HepG2 (cell line): Measurements from ENCODE around the gene MAPRE3. TPM values are rescaled to one million over a fixed set of nuclear protein-coding genes. Genes with fewer than 3 reads are reported as not detected.

Experiments
- CBX5 ChIP-seq: sonication (generic); formaldehyde crosslinking; IDR thresholded peaks from 2 replicates; pipeline ENCODE4 v1.4.0; 2020; ENCODE audit warnings: missing genetic modification reagents, borderline replicate concordance
- CTCF ChIP-seq: sonication (generic); formaldehyde crosslinking; IDR thresholded peaks from 2 replicates; pipeline ENCODE4 v1.5.0; 2020; ENCODE audit warnings: mild to moderate bottlenecking, missing genetic modification reagents, moderate library complexity
- E2F2 ChIP-seq: sonication (generic); formaldehyde crosslinking; IDR thresholded peaks from 2 replicates; pipeline ENCODE4 v1.4.0; 2020; ENCODE audit warnings: missing genetic modification reagents, borderline replicate concordance
- HMG20A ChIP-seq: IDR thresholded peaks from 2 replicates; pipeline ENCODE4 v1.6.1; 2016; ENCODE audit warnings: borderline replicate concordance
- PLRG1 ChIP-seq: fragments of 450-650 bp; conservative IDR thresholded peaks from 2 replicates; pipeline ENCODE4 v1.6.1; 2016
- RBAK ChIP-seq: sonication (generic); formaldehyde crosslinking; IDR thresholded peaks from 2 replicates; pipeline ENCODE4 v1.5.1; 2020; ENCODE audit warnings: mild to moderate bottlenecking, missing genetic modification reagents
- ZBTB33 ChIP-seq: sonication (generic); formaldehyde crosslinking; IDR thresholded peaks from 2 replicates; pipeline ENCODE4 v1.4.0; 2020; ENCODE audit warnings: missing genetic modification reagents
- ZFX ChIP-seq: sonication (generic); formaldehyde crosslinking; IDR thresholded peaks from 2 replicates; pipeline ENCODE4 v1.4.0; 2020; ENCODE audit warnings: mild to moderate bottlenecking, low read depth, missing genetic modification reagents, moderate library complexity
- ZNF224 ChIP-seq: sonication (generic); formaldehyde crosslinking; IDR thresholded peaks from 2 replicates; pipeline ENCODE4 v1.5.0; 2020; ENCODE audit warnings: mild to moderate bottlenecking, missing genetic modification reagents
- polyA plus RNA-seq, 8 experiments: library from polyadenylated mRNA; depleted of rRNA in 3 of 8; stranded (reverse) in 7 of 8; unstranded in 1 of 8; fragments of >200 nt; fragmentation: Illumina TruSeq in 4 of 8; extraction: Trizol in 4 of 8; gene quantifications; 2 replicates each; pipeline versions ENCODE4 v1.2.1 to v1.2.3, GENCODE V29; 2011 to 2016; ENCODE audit warnings: low read depth in 4 of 8, missing spikeins in 1 of 8, mixed read lengths in 1 of 8; ENCODE audit not compliant: insufficient read depth in 1 of 8
- total RNA-seq, 5 experiments: library from RNA; depleted of rRNA; stranded (reverse); fragments of >200 nt; fragmentation: Illumina TruSeq; extraction: Trizol; gene quantifications; 2 replicates each; pipeline ENCODE4 v1.2.3, GENCODE V29; 2016; ENCODE audit warnings: low read depth in 1 of 5
- TF ChIP-seq, protein P1 (sequence below): IDR thresholded peaks from 2 replicates; pipeline ENCODE4 v1.6.1; 2016; ENCODE audit warnings: low read depth, control low read depth
- TF ChIP-seq, protein P2 (sequence below): sonication (generic); formaldehyde crosslinking; IDR thresholded peaks from 2 replicates; pipeline ENCODE4 v1.4.0; 2020; ENCODE audit warnings: missing genetic modification reagents, borderline replicate concordance
- TF ChIP-seq, protein P3 (sequence below): sonication (generic); formaldehyde crosslinking; IDR thresholded peaks from 2 replicates; pipeline ENCODE4 v1.4.0; 2020; ENCODE audit warnings: missing genetic modification reagents

The MAPRE3 gene
- total and polyA plus RNA-seq, 2 of the 13 experiments (the other 11 are each of a cell fraction or from before 2014, with no cell fraction given): 0.31 to 0.91 TPM

- TF ChIP-seq, protein P1, sequence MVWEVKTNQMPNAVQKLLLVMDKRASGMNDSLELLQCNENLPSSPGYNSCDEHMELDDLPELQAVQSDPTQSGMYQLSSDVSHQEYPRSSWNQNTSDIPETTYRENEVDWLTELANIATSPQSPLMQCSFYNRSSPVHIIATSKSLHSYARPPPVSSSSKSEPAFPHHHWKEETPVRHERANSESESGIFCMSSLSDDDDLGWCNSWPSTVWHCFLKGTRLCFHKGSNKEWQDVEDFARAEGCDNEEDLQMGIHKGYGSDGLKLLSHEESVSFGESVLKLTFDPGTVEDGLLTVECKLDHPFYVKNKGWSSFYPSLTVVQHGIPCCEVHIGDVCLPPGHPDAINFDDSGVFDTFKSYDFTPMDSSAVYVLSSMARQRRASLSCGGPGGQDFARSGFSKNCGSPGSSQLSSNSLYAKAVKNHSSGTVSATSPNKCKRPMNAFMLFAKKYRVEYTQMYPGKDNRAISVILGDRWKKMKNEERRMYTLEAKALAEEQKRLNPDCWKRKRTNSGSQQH (CRISPR knock-in tag): no peak
- peak; percentile 78; the same call in 1 of the 2 replicates for TF ChIP-seq CBX5
- TF ChIP-seq E2F2 (CRISPR knock-in tag): no peak
- TF ChIP-seq, protein P2, sequence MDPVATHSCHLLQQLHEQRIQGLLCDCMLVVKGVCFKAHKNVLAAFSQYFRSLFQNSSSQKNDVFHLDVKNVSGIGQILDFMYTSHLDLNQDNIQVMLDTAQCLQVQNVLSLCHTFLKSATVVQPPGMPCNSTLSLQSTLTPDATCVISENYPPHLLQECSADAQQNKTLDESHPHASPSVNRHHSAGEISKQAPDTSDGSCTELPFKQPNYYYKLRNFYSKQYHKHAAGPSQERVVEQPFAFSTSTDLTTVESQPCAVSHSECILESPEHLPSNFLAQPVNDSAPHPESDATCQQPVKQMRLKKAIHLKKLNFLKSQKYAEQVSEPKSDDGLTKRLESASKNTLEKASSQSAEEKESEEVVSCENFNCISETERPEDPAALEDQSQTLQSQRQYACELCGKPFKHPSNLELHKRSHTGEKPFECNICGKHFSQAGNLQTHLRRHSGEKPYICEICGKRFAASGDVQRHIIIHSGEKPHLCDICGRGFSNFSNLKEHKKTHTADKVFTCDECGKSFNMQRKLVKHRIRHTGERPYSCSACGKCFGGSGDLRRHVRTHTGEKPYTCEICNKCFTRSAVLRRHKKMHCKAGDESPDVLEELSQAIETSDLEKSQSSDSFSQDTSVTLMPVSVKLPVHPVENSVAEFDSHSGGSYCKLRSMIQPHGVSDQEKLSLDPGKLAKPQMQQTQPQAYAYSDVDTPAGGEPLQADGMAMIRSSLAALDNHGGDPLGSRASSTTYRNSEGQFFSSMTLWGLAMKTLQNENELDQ (CRISPR knock-in tag): no peak
- TF ChIP-seq ZNF224 (CRISPR knock-in tag): no peak
- peak; percentile 56 for TF ChIP-seq CTCF
- TF ChIP-seq, protein P3, sequence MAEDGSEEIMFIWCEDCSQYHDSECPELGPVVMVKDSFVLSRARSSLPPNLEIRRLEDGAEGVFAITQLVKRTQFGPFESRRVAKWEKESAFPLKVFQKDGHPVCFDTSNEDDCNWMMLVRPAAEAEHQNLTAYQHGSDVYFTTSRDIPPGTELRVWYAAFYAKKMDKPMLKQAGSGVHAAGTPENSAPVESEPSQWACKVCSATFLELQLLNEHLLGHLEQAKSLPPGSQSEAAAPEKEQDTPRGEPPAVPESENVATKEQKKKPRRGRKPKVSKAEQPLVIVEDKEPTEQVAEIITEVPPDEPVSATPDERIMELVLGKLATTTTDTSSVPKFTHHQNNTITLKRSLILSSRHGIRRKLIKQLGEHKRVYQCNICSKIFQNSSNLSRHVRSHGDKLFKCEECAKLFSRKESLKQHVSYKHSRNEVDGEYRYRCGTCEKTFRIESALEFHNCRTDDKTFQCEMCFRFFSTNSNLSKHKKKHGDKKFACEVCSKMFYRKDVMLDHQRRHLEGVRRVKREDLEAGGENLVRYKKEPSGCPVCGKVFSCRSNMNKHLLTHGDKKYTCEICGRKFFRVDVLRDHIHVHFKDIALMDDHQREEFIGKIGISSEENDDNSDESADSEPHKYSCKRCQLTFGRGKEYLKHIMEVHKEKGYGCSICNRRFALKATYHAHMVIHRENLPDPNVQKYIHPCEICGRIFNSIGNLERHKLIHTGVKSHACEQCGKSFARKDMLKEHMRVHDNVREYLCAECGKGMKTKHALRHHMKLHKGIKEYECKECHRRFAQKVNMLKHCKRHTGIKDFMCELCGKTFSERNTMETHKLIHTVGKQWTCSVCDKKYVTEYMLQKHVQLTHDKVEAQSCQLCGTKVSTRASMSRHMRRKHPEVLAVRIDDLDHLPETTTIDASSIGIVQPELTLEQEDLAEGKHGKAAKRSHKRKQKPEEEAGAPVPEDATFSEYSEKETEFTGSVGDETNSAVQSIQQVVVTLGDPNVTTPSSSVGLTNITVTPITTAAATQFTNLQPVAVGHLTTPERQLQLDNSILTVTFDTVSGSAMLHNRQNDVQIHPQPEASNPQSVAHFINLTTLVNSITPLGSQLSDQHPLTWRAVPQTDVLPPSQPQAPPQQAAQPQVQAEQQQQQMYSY (CRISPR knock-in tag): peak; percentile 88
- TF ChIP-seq ZBTB33 (CRISPR knock-in tag): peak; percentile 27; the same call in 1 of the 2 replicates
- TF ChIP-seq PLRG1: no peak
- peak; percentile 29; the same call in 1 of the 2 replicates for TF ChIP-seq HMG20A (CRISPR knock-in tag)
- TF ChIP-seq ZFX (CRISPR knock-in tag): peak; percentile 88
- no peak for TF ChIP-seq RBAK
These were observed 45.2 kb upstream of the MAPRE3 start (continued) for GRCh38 chr2:26925100-26925791.
